Heart left ventricle (tissue), 16 donors: ENCODE results near the gene OR4D1. TPM values are rescaled to one million over a fixed set of nuclear protein-coding genes. Genes with fewer than 3 reads are reported as not detected.
A peak's percentile ranks its signal among the peaks of the same experiment; 100 is the strongest.

Source experiments
- ATAC-seq, 4 donors: fragments of 200-7000 bp; cut with Tn5 transposase; one replicate each; pipeline ENCODE4 v1.9.1; 2020 to 2022; ENCODE audit warnings: moderate library complexity in 4 of 4, mild to moderate bottlenecking in 3 of 4, moderate number of reproducible peaks in 1 of 4
- DNase-seq, 5 donors: peaks; one replicate each; pipeline ENCODE4 v3.0.0-alpha.2; 2020
- H3K27ac ChIP-seq, 12 donors: fragments of 200-600 bp; sonication (generic) in 4 of 12; one replicate each; pipeline versions ENCODE4 v1.5.0 to v1.8.0; 2016 to 2022; ENCODE audit warnings: mild to moderate bottlenecking in 2 of 12
- H3K27me3 ChIP-seq, 9 donors: fragments of 200-600 bp; sonication (generic) in 2 of 9; one replicate each; pipeline versions ENCODE4 v1.5.1 to v1.8.0; 2016 to 2022; ENCODE audit warnings: mild to moderate bottlenecking in 3 of 9
- H3K36me3 ChIP-seq, 9 donors: fragments of 200-600 bp; sonication (generic) in 2 of 9; one replicate each; pipeline versions ENCODE4 v1.5.0 to v1.8.0; 2018 to 2022; ENCODE audit warnings: mild to moderate bottlenecking in 2 of 9
- H3K4me1 ChIP-seq, 12 donors: fragments of 200-600 bp; sonication (generic) in 4 of 12; one replicate each; pipeline versions ENCODE4 v1.5.0 to v1.8.0; 2016 to 2022; ENCODE audit warnings: mild to moderate bottlenecking in 3 of 12
- H3K4me3 ChIP-seq, 12 donors: fragments of 200-600 bp; sonication (generic) in 4 of 12; one replicate each; pipeline versions ENCODE4 v1.5.0 to v1.8.0; 2017 to 2022; ENCODE audit warnings: mild to moderate bottlenecking in 9 of 12, moderate library complexity in 4 of 12
- H3K9me3 ChIP-seq, 12 donors: fragments of 200-600 bp; sonication (generic) in 4 of 12; one replicate each; pipeline versions ENCODE4 v1.5.0 to v1.8.0; 2016 to 2022; ENCODE audit warnings: mild to moderate bottlenecking in 1 of 12
- POLR2A ChIP-seq, 2 donors: fragments of 450-650 bp; IDR thresholded peaks; one replicate each; pipeline ENCODE4 v1.6.1; 2017; ENCODE audit warnings: antibody characterized with exemption in 2 of 2, mild to moderate bottlenecking in 2 of 2, moderate library complexity in 2 of 2
- WGBS, 4 donors: extraction: QIAGEN DNeasy Blood & Tissue Kit in 2 of 4; methylation state at CpG; one replicate each; pipeline versions ENCODE4 v1.1.5 to v1.1.7; 2013 to 2018; 5-methylcytosine and 5-hydroxymethylcytosine counted together
- intact Hi-C, 10 donors: fragments of 100-400 bp; cut with DNase I; formaldehyde crosslinking; loops; one replicate each; pipeline versions ENCODE4 v1.11.1 to v1.14.2; 2022
- polyA plus RNA-seq, 2 donors: library from polyadenylated mRNA; stranded (reverse); fragments of 200-250 nt; gene quantifications; one replicate each; pipeline ENCODE4 v1.2.3, GENCODE V29; 2013
- total RNA-seq, 9 donors: library from RNA; depleted of rRNA in 2 of 9; stranded (reverse); fragments of >200 nt in 2 of 9; fragmentation: NEBNext Ultra II Directional in 3 of 9; extraction: Animal tissue kit (Norgen Biotek cat#: 25700) in 3 of 9; gene quantifications; one replicate each; pipeline versions ENCODE4 v1.1.0 to v1.2.4, GENCODE V29; 2016 to 2023
- TF ChIP-seq, protein P1 (sequence below), 12 donors: fragments of 200-600 bp; sonication (generic) in 4 of 12; IDR thresholded peaks; one replicate each; pipeline versions ENCODE4 v1.5.0 to v1.8.0; 2018 to 2022; ENCODE audit warnings: antibody characterized with exemption in 12 of 12, mild to moderate bottlenecking in 5 of 12
- donor health status: ischemic (EF 13 %, LVEDD 7.1; RV severe dilation, severe dysfunction).
- donor health status: healthy with polysubstance abuse.
- donor health status: DM: no; HTN: yes; CAD: no.
- donor health status: DM: no; HTN: no; CAD: no.
- donor health status: ischemic (EF 25% LVEDD 6.9; RV normal size, moderate dysfunction).
- donor health status: ischemic (EF 25% LVEDD 5.7; RV mildly dilated, moderate dysfunction).
- donor health status: healthy.
- donor health status: DM: yes; HTN: yes; CAD: no.
- donor health status: ischemic (EF 35%, LVEDD 5.7; RV mildly dilated, moderate dysfunction).
- donor health status: nonischemic (EF 11% LVEDD 7.7; RV severe dilation, severe dysfunction).
- donor health status: DM: yes; HTN: yes; CAD: no.
- donor health status: PGD.
- donor health status: ischemic (EF 29% LVEDD 5.4; RV normal size, mild dysfunction).
- donor health status: nonischemic (EF 23%, LVEDD 6.1; RV moderate dilation, normal function).

The OR4D1 gene
- total and polyA plus RNA-seq, 11 donors, result not detected

DNA sequence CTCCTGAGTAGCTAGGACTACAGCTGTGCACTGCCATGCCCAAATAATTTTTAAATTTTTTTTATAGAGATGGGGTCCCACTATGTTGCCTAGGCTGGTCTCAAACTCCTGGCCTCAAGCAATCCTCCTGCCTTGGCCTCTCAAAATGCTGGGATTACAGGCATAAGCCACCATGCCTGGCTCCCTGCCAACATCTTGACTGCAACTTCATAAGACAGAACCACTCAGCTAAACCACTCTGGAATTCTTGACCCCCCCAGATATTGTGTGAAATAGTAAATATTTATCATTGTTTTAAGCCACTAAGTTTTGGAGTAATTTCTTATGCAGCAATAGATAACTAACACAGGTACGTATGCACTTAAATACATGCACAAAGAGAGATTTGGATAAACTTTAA, 39.0 kb upstream of the OR4D1 start:
- H3K9me3 ChIP-seq, result peaks cover 0 to 5% (median 0%) of the 10 kb centered on the region in 12 donors
- peaks cover 0 to 5% (median 0%) of the 10 kb centered on the region in 12 donors for H3K4me1 ChIP-seq
- intact Hi-C loops, result no loop called here
- TF ChIP-seq, protein P1, sequence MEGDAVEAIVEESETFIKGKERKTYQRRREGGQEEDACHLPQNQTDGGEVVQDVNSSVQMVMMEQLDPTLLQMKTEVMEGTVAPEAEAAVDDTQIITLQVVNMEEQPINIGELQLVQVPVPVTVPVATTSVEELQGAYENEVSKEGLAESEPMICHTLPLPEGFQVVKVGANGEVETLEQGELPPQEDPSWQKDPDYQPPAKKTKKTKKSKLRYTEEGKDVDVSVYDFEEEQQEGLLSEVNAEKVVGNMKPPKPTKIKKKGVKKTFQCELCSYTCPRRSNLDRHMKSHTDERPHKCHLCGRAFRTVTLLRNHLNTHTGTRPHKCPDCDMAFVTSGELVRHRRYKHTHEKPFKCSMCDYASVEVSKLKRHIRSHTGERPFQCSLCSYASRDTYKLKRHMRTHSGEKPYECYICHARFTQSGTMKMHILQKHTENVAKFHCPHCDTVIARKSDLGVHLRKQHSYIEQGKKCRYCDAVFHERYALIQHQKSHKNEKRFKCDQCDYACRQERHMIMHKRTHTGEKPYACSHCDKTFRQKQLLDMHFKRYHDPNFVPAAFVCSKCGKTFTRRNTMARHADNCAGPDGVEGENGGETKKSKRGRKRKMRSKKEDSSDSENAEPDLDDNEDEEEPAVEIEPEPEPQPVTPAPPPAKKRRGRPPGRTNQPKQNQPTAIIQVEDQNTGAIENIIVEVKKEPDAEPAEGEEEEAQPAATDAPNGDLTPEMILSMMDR (IDR thresholded peaks at IDR 0.05), result no peak
- no peak for TF ChIP-seq POLR2A (IDR thresholded peaks at IDR 0.05)
- no peak for ATAC-seq
- DNase-seq, result no peak
- no peak overlapping the region for H3K27ac ChIP-seq
- H3K27me3 ChIP-seq, result no peaks in the 10 kb centered on the region
- 79 to 93% (median 84%) methylated on average over 1 of the region's 1 CpG for WGBS, 4 donors
- H3K36me3 ChIP-seq, result no peaks in the 10 kb centered on the region
- H3K4me3 ChIP-seq, result no peak overlapping the region

DNA sequence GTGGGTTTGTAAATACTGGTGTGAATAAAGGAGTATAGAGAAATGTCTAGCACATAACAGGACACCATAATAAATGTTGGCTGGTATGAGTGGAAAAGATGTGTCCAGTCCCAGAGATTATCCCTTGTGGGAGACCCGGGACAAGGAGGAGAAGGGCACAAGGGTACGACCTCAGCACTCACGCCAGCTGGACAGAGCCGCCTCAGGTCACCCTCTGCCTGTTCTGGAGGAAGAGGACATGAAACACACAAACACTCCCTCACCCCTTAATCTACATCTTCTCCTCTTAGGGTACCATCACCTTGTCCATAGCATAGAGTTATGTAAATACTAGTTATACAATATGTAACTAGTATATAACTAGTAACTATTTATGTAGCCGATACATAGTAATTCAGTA, 38.2 kb upstream of the OR4D1 start:
- no peak for ATAC-seq
- 59 to 71% (median 62%) methylated on average over 5 of the region's 5 CpGs for WGBS, 4 donors
- intact Hi-C loops, result loop anchor here in 9 of 10 donors (5.0 to 10.0 kb wide), 10 partner anchors 103 to 985 kb away; partner anchors contain the start of gene SRSF1 (in 4 of the 9)
- Histone ChIP-seq H3K27ac (no peak overlapping the region), H3K4me3 (no peak overlapping the region), H3K9me3 (peaks cover 0 to 5% (median 0%) of the 10 kb centered on the region in 12 donors), H3K4me1 (peaks cover 0 to 5% (median 0%) of the 10 kb centered on the region in 12 donors), H3K36me3 (no peaks in the 10 kb centered on the region), H3K27me3 (no peaks in the 10 kb centered on the region)
- no peak for DNase-seq
- no peak for TF ChIP-seq POLR2A (IDR thresholded peaks at IDR 0.05)
- TF ChIP-seq, protein P1 (IDR thresholded peaks at IDR 0.05), result no peak

- Histone ChIP-seq H3K4me1 (peaks cover 0 to 5% (median 0%) of the 10 kb centered on the region in 12 donors), H3K27ac (no peak overlapping the region), H3K4me3 (no peak overlapping the region), H3K9me3 (peaks cover 0 to 5% (median 0%) of the 10 kb centered on the region in 12 donors), H3K27me3 (peaks cover 0 to 15% (median 0%) of the 10 kb centered on the region in 9 donors), H3K36me3 (no peaks in the 10 kb centered on the region)
- no peak for TF ChIP-seq POLR2A (IDR thresholded peaks at IDR 0.05)
- TF ChIP-seq, protein P1 (IDR thresholded peaks at IDR 0.05), result no peak
- no peak for DNase-seq
- no peak for ATAC-seq
- intact Hi-C loops, result loop anchor here (2.0 to 10.0 kb wide), 16 partner anchors 103 to 987 kb away; partner anchors contain the start of gene SRSF1 (in 5 of the 10)
- WGBS, 4 donors, result 57 to 74% (median 67%) methylated on average over 3 of the region's 3 CpGs
Measured at GRCh38 chr17:58111676-58112075, 36.5 kb upstream of the OR4D1 start.

- Histone ChIP-seq H3K27ac (no peak overlapping the region), H3K4me3 (no peak overlapping the region), H3K4me1 (peaks cover 0 to 5% (median 0%) of the 10 kb centered on the region in 12 donors), H3K9me3 (no peaks in the 10 kb centered on the region), H3K36me3 (no peaks in the 10 kb centered on the region), H3K27me3 (peaks cover 0 to 19% (median 0%) of the 10 kb centered on the region in 9 donors)
- intact Hi-C loops, result loop anchor here (2.0 to 10.0 kb wide), 16 partner anchors 104 to 988 kb away; partner anchors contain the start of gene SRSF1 (in 5 of the 10)
- DNase-seq (peak; percentile 61 to 79 (median 72)), ATAC-seq (peak; percentile 66 to 90 (median 81))
- 30 to 34% (median 31%) methylated on average over 17 of the region's 17 CpGs for WGBS, 4 donors
- TF ChIP-seq, protein P1 (IDR thresholded peaks at IDR 0.05), result peak; percentile 89 to 95 (median 94)
- no peak for TF ChIP-seq POLR2A (IDR thresholded peaks at IDR 0.05)
Measured at GRCh38 chr17:58112970-58113631, 35.1 kb upstream of the OR4D1 start.
